Colonic mucosa (tissue), 4 donors: Measurements from ENCODE around the gene MTIF3. TPM values are rescaled to one million over a fixed set of nuclear protein-coding genes. Genes with fewer than 3 reads are reported as not detected.

ENCODE experiments used
- DNase-seq: peaks from one replicate; pipeline ENCODE4 v3.0.0-alpha.2; 2020
- H3K27ac ChIP-seq: fragments of 200-600 bp; one replicate; pipeline ENCODE4 v1.8.0; 2021
- H3K27me3 ChIP-seq: fragments of 200-600 bp; one replicate; pipeline ENCODE4 v1.8.0; 2021
- H3K36me3 ChIP-seq: fragments of 200-600 bp; one replicate; pipeline ENCODE4 v1.8.0; 2021
- H3K4me1 ChIP-seq: fragments of 200-600 bp; one replicate; pipeline ENCODE4 v1.8.0; 2021; ENCODE audit warnings: mild to moderate bottlenecking
- H3K4me3 ChIP-seq: fragments of 200-600 bp; one replicate; pipeline ENCODE4 v1.8.0; 2021
- H3K9ac ChIP-seq, 2 donors: one replicate each; pipeline ENCODE4 v1.7.0; 2013; ENCODE audit warnings: control low read depth in 2 of 2, low read depth in 2 of 2, low read length in 2 of 2
- H3K9me3 ChIP-seq: fragments of 200-600 bp; one replicate; pipeline ENCODE4 v1.8.0; 2021
- intact Hi-C: fragments of 100-400 bp; cut with DNase I; formaldehyde crosslinking; loops from one replicate; pipeline ENCODE4 v1.14.1; 2022
- total RNA-seq, 2 donors: library from RNA; stranded (reverse); fragmentation: NEBNext Ultra II Directional in 1 of 2; extraction: Animal tissue kit (Norgen Biotek cat#: 25700) in 1 of 2; gene quantifications; one replicate each; pipeline ENCODE4 v1.2.1, GENCODE V29; 2021
- TF ChIP-seq, protein P1 (sequence below): fragments of 200-600 bp; IDR thresholded peaks from one replicate; pipeline ENCODE4 v1.8.0; 2022; ENCODE audit warnings: antibody characterized with exemption, mild to moderate bottlenecking
- donor health status: healthy.
- donor health status: DM: no; HTN: no; CAD: no.
- donor health status: DM: no; HTN: no; CAD: no.

Gene MTIF3
- total RNA-seq, 2 donors from 2014 or later, result 53.7 to 65.1 TPM

DNA sequence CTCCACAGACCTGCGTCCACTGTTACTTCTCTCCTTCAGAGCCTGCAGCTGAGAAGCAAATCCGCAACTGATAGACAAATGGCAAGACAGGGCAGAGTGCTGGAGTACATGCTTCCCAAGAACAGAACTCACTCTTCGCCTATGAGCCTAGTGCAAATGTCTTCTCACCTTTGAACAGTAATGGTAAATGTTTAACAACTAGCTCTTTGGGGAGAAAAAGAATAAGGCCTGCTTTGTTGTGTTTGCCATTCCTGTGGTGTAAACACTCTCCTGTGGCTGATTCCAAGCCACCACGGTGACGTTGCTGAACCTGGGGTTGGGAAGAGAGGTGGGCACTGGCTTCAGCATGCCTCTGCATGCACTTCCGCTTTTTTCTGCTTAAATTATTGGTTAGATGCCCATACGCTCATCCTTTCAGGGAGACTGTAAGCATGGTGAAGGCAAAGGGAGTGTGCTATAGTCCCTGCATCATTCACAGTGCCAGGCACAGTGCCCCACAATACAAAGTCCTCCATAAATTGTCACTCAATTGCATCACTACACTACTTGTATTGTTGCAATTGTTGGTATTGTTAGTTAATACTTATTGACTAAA, 54.0 kb downstream of the MTIF3 start:
- H3K4me3 ChIP-seq, result no peak overlapping the region
- TF ChIP-seq, protein P1, sequence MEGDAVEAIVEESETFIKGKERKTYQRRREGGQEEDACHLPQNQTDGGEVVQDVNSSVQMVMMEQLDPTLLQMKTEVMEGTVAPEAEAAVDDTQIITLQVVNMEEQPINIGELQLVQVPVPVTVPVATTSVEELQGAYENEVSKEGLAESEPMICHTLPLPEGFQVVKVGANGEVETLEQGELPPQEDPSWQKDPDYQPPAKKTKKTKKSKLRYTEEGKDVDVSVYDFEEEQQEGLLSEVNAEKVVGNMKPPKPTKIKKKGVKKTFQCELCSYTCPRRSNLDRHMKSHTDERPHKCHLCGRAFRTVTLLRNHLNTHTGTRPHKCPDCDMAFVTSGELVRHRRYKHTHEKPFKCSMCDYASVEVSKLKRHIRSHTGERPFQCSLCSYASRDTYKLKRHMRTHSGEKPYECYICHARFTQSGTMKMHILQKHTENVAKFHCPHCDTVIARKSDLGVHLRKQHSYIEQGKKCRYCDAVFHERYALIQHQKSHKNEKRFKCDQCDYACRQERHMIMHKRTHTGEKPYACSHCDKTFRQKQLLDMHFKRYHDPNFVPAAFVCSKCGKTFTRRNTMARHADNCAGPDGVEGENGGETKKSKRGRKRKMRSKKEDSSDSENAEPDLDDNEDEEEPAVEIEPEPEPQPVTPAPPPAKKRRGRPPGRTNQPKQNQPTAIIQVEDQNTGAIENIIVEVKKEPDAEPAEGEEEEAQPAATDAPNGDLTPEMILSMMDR, result no peak
- H3K9me3 ChIP-seq, result no peaks in the 10 kb centered on the region
- no peaks in the 10 kb centered on the region for H3K36me3 ChIP-seq
- H3K27me3 ChIP-seq, result no peaks in the 10 kb centered on the region
- no peak overlapping the region for H3K27ac ChIP-seq
- intact Hi-C loops, result no loop called here
- no peaks in the 10 kb centered on the region for H3K4me1 ChIP-seq
- H3K9ac ChIP-seq, result no peak overlapping the region
- DNase-seq, result no peak

GRCh38 chr13:27395007-27395510, 55.3 kb downstream of the MTIF3 start:
- no peak overlapping the region for H3K4me3 ChIP-seq
- no peaks in the 10 kb centered on the region for H3K9me3 ChIP-seq
- H3K27me3 ChIP-seq, result no peaks in the 10 kb centered on the region
- DNase-seq, result no peak
- H3K4me1 ChIP-seq, result no peaks in the 10 kb centered on the region
- intact Hi-C loops, result no loop called here
- TF ChIP-seq, protein P1, result no peak
- no peak overlapping the region for H3K9ac ChIP-seq
- no peak overlapping the region for H3K27ac ChIP-seq
- no peaks in the 10 kb centered on the region for H3K36me3 ChIP-seq

DNA sequence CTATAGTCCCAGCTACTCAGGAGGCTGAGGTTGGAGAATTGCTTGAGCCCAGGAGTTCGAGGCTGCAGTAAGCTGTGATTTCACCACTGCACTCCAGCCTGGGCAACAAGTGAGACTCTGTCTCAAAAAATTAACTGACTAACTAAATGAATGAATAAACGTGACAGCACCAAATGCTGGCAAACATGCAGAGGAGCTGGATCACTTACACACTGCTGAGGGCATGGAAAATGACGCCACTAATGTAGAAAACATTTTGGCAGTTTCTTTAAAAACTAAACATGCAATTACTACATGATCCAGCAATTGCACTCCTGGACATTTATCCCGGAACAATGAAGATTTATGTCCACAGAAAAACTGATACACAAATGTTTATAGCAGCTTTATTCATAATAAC, 57.3 kb downstream of the MTIF3 start:
- no peaks in the 10 kb centered on the region for H3K4me1 ChIP-seq
- intact Hi-C loops, result no loop called here

GRCh38 chr13:27391471-27391870, 58.9 kb downstream of the MTIF3 start:
- intact Hi-C loops, result no loop called here

More for the DNA sequence above, 57.3 kb downstream of the MTIF3 start:
- Histone ChIP-seq H3K27me3 (no peaks in the 10 kb centered on the region), H3K9me3 (no peaks in the 10 kb centered on the region), H3K9ac (no peak overlapping the region), H3K27ac (no peak overlapping the region), H3K4me3 (no peak overlapping the region), H3K36me3 (no peaks in the 10 kb centered on the region)
- TF ChIP-seq, protein P1, result no peak
- DNase-seq, result no peak

GRCh38 chr13:27389891-27390290, 60.5 kb downstream of the MTIF3 start:
- Histone ChIP-seq H3K27ac (no peak overlapping the region), H3K9me3 (no peaks in the 10 kb centered on the region), H3K36me3 (no peaks in the 10 kb centered on the region), H3K27me3 (no peaks in the 10 kb centered on the region), H3K4me1 (no peaks in the 10 kb centered on the region), H3K4me3 (no peak overlapping the region), H3K9ac (no peak overlapping the region)
- TF ChIP-seq, protein P1, result no peak
- intact Hi-C loops, result no loop called here
- no peak for DNase-seq

More at GRCh38 chr13:27391471-27391870, 58.9 kb downstream of the MTIF3 start:
- Histone ChIP-seq H3K27me3 (no peaks in the 10 kb centered on the region), H3K36me3 (no peaks in the 10 kb centered on the region), H3K4me1 (no peaks in the 10 kb centered on the region), H3K4me3 (no peak overlapping the region), H3K27ac (no peak overlapping the region), H3K9ac (no peak overlapping the region), H3K9me3 (no peaks in the 10 kb centered on the region)
- TF ChIP-seq, protein P1, result no peak
- no peak for DNase-seq
